ENCODE measurements around the gene C10orf71. TPM values are rescaled to one million over a fixed set of nuclear protein-coding genes. Genes with fewer than 3 reads are reported as not detected.

Gene C10orf71
- total RNA-seq, 1 experiment from 2014 or later = not detected

DNA sequence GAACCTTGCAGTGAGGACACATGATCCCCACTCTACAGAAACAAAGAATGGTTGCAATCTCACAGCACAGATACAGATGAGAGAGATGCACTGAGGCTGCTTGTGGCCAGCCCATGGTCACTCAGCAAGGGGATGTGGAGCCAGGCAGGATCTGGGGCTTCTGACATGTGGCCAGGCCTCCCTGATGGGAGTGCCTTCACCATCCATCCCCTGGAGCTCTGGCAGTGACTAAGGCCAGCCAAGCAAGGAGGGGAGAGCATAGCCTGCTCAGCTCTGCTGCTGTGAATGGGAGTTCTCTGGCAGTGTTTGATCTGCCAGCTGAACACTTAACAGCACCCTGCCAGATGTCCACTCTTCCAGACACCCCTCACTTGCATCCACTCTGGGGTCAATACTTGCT, 19.8 kb downstream of the C10orf71 start:
- no peaks in the 10 kb centered on the region for H3K9me3 ChIP-seq (ENCODE audit: low read depth, low read length, poor library complexity, severe bottlenecking)
- H3K4me3 ChIP-seq (ENCODE audit: low read depth, low read length, poor library complexity, severe bottlenecking) = no peak overlapping the region
- POLR2A ChIA-PET (ENCODE audit: low non-redundant PET) = no interaction called here
- TF ChIP-seq CTCF (conservative IDR thresholded peaks at IDR 0.05; ENCODE audit: low read depth, low read length) (no peak), EZH2 (IDR thresholded peaks at IDR 0.05; ENCODE audit: borderline replicate concordance, low read depth, low read length, poor library complexity, severe bottlenecking) (no peak)
- peaks cover 18% of the 10 kb centered on the region for H3K27me3 ChIP-seq (replicated peaks; ENCODE audit: insufficient read depth, low read depth, low read length, poor library complexity)
- CTCF ChIA-PET = no interaction called here
- intact Hi-C loops (cut with micrococcal nuclease; ENCODE audit: unreplicated experiment) = no loop called here
- H3K36me3 ChIP-seq (ENCODE audit: insufficient read depth, low read length, poor library complexity, severe bottlenecking) = no peaks in the 10 kb centered on the region
- no TSS peak for BruUV-seq (replicated peaks)
- no peak for DNase-seq (ENCODE audit: low spot score)
- H3K27ac ChIP-seq (ENCODE audit: low read depth, low read length, poor library complexity, severe bottlenecking) = no peak overlapping the region
- no peaks in the 10 kb centered on the region for H3K4me1 ChIP-seq (ENCODE audit: insufficient read depth, low read length, poor library complexity, severe bottlenecking)

- H3K4me1 ChIP-seq (ENCODE audit: insufficient read depth, low read length, poor library complexity, severe bottlenecking) = no peaks in the 10 kb centered on the region
- DNase-seq (ENCODE audit: low spot score) = no peak
- H3K9me3 ChIP-seq (ENCODE audit: low read depth, low read length, poor library complexity, severe bottlenecking) = no peaks in the 10 kb centered on the region
- no peak overlapping the region for H3K4me3 ChIP-seq (ENCODE audit: low read depth, low read length, poor library complexity, severe bottlenecking)
- ChIA-PET POLR2A (ENCODE audit: low non-redundant PET) (no interaction called here), CTCF (no interaction called here)
- H3K27me3 ChIP-seq (replicated peaks; ENCODE audit: insufficient read depth, low read depth, low read length, poor library complexity) = peaks cover 22% of the 10 kb centered on the region
- BruUV-seq (replicated peaks) = no TSS peak
- H3K27ac ChIP-seq (ENCODE audit: low read depth, low read length, poor library complexity, severe bottlenecking) = no peak overlapping the region
- no peaks in the 10 kb centered on the region for H3K36me3 ChIP-seq (ENCODE audit: insufficient read depth, low read length, poor library complexity, severe bottlenecking)
- TF ChIP-seq EZH2 (IDR thresholded peaks at IDR 0.05; ENCODE audit: borderline replicate concordance, low read depth, low read length, poor library complexity, severe bottlenecking) = no peak
- TF ChIP-seq CTCF (conservative IDR thresholded peaks at IDR 0.05; ENCODE audit: low read depth, low read length) = no peak
- intact Hi-C loops (cut with micrococcal nuclease; ENCODE audit: unreplicated experiment) = no loop called here
Observed at GRCh38 chr10:49319206-49319605, 20.2 kb downstream of the C10orf71 start.

DNA sequence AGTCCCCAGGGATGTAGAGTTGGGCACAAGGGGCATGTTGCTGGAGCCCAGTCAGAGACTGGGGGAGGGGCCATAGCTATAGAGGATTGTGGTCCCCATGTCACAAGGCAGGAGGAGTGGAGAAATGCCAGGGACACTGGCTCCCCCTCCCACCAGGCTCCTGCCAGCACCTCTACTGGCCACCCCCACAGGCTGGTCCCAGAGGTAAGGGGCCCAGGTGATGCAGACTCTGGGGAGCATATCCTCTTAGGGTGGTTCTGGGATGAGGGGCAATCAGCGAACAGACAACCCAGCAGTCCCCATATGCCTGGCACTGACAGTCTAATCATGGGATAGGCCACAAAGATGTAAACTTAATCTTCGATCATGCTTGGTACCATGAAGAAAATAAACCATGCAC, 21.2 kb downstream of the C10orf71 start:
- Histone ChIP-seq H3K36me3 (ENCODE audit: insufficient read depth, low read length, poor library complexity, severe bottlenecking) (no peaks in the 10 kb centered on the region), H3K9me3 (ENCODE audit: low read depth, low read length, poor library complexity, severe bottlenecking) (no peaks in the 10 kb centered on the region), H3K27ac (ENCODE audit: low read depth, low read length, poor library complexity, severe bottlenecking) (no peak overlapping the region), H3K27me3 (replicated peaks; ENCODE audit: insufficient read depth, low read depth, low read length, poor library complexity) (peaks cover 29% of the 10 kb centered on the region), H3K4me3 (ENCODE audit: low read depth, low read length, poor library complexity, severe bottlenecking) (no peak overlapping the region), H3K4me1 (ENCODE audit: insufficient read depth, low read length, poor library complexity, severe bottlenecking) (no peaks in the 10 kb centered on the region)
- intact Hi-C loops (cut with micrococcal nuclease; ENCODE audit: unreplicated experiment) = no loop called here
- TF ChIP-seq EZH2 (IDR thresholded peaks at IDR 0.05; ENCODE audit: borderline replicate concordance, low read depth, low read length, poor library complexity, severe bottlenecking) (no peak), CTCF (conservative IDR thresholded peaks at IDR 0.05; ENCODE audit: low read depth, low read length) (no peak)
- ChIA-PET POLR2A (ENCODE audit: low non-redundant PET) (no interaction called here), CTCF (no interaction called here)
- no peak for DNase-seq (ENCODE audit: low spot score)
- BruUV-seq (replicated peaks) = no TSS peak
